HepG2 (cell line): ENCODE results near the gene ALG1L2. TPM values are rescaled to one million over a fixed set of nuclear protein-coding genes. Genes with fewer than 3 reads are reported as not detected.

Source experiments
- AKAP8 ChIP-seq: sonication (generic); formaldehyde crosslinking; IDR thresholded peaks from 2 replicates; pipeline ENCODE4 v1.5.1; 2020; ENCODE audit warnings: mild to moderate bottlenecking, missing genetic modification reagents
- AKNA ChIP-seq: sonication (generic); formaldehyde crosslinking; IDR thresholded peaks from 2 replicates; pipeline ENCODE4 v1.4.0; 2020; ENCODE audit warnings: missing genetic modification reagents, borderline replicate concordance
- ATF2 ChIP-seq: sonication (generic); formaldehyde crosslinking; IDR thresholded peaks from 2 replicates; pipeline ENCODE4 v1.4.0; 2020; ENCODE audit warnings: missing genetic modification reagents
- E2F1 ChIP-seq: sonication (generic); formaldehyde crosslinking; IDR thresholded peaks from 2 replicates; pipeline ENCODE4 v1.5.0; 2020; ENCODE audit warnings: missing genetic modification reagents
- EP300 ChIP-seq, 3 experiments: sonication (generic) in 1 of 3; formaldehyde crosslinking in 1 of 3; IDR thresholded peaks; 2 replicates each; pipeline versions ENCODE4 v1.5.1 to v1.6.1; 2011 to 2020; ENCODE audit warnings: low read depth in 2 of 3, low read length in 2 of 3, borderline replicate concordance in 1 of 3, improper control_type of control experiment in 1 of 3, mild to moderate bottlenecking in 1 of 3, missing genetic modification reagents in 1 of 3, moderate library complexity in 1 of 3
- MTF1 ChIP-seq: sonication (generic); formaldehyde crosslinking; IDR thresholded peaks from 2 replicates; pipeline ENCODE4 v1.5.0; 2020; ENCODE audit warnings: missing genetic modification reagents
- NFRKB ChIP-seq: fragments of 450-650 bp; IDR thresholded peaks from 2 replicates; pipeline ENCODE4 v1.6.1; 2017
- NR2F6 ChIP-seq, 2 experiments: IDR thresholded peaks; 2 replicates each; pipeline ENCODE4 v1.6.1; 2016; ENCODE audit warnings: antibody characterized with exemption in 1 of 2, mild to moderate bottlenecking in 1 of 2
- PAWR ChIP-seq: sonication (generic); formaldehyde crosslinking; IDR thresholded peaks from 2 replicates; pipeline ENCODE4 v1.4.0; 2020; ENCODE audit warnings: missing genetic modification reagents, mild to moderate bottlenecking, borderline replicate concordance
- RAD21 ChIP-seq: fragments of 450-650 bp; formaldehyde crosslinking; IDR thresholded peaks from 2 replicates; pipeline ENCODE4 v1.5.0; 2020; ENCODE audit warnings: mild to moderate bottlenecking
- RFX3 ChIP-seq: IDR thresholded peaks from 2 replicates; pipeline ENCODE4 v1.6.1; 2016; ENCODE audit warnings: missing biosample characterization, missing genetic modification reagents
- ZFP1 ChIP-seq: IDR thresholded peaks from 2 replicates; pipeline ENCODE4 v1.6.1; 2016
- ZFP37 ChIP-seq: sonication (generic); formaldehyde crosslinking; IDR thresholded peaks from 2 replicates; pipeline ENCODE4 v1.4.0; 2020; ENCODE audit warnings: missing genetic modification reagents, borderline replicate concordance
- ZFP62 ChIP-seq: sonication (generic); formaldehyde crosslinking; IDR thresholded peaks from 2 replicates; pipeline ENCODE4 v1.4.0; 2020; ENCODE audit warnings: missing genetic modification reagents
- ZNF530 ChIP-seq: sonication (generic); formaldehyde crosslinking; IDR thresholded peaks from 2 replicates; pipeline ENCODE4 v1.5.0; 2020; ENCODE audit warnings: low read depth, mild to moderate bottlenecking, missing genetic modification reagents
- ZNF567 ChIP-seq: sonication (generic); formaldehyde crosslinking; IDR thresholded peaks from 2 replicates; pipeline ENCODE4 v1.8.1; 2023; ENCODE audit warnings: mild to moderate bottlenecking, missing genetic modification reagents, borderline replicate concordance
- ZNF580 ChIP-seq: IDR thresholded peaks from 2 replicates; pipeline ENCODE4 v1.6.1; 2016; ENCODE audit warnings: low read depth, borderline replicate concordance
- ZNF614 ChIP-seq: IDR thresholded peaks from 2 replicates; pipeline ENCODE4 v1.6.1; 2018; ENCODE audit warnings: missing biosample characterization, missing genetic modification reagents, inconsistent platforms, borderline replicate concordance
- ZNF788 ChIP-seq: sonication (generic); formaldehyde crosslinking; IDR thresholded peaks from 2 replicates; pipeline ENCODE4 v1.5.0; 2020; ENCODE audit warnings: mild to moderate bottlenecking, missing genetic modification reagents, borderline replicate concordance
- polyA plus RNA-seq, 8 experiments: library from polyadenylated mRNA; depleted of rRNA in 3 of 8; stranded (reverse) in 7 of 8; unstranded in 1 of 8; fragments of >200 nt; fragmentation: Illumina TruSeq in 4 of 8; extraction: Trizol in 4 of 8; gene quantifications; 2 replicates each; pipeline versions ENCODE4 v1.2.1 to v1.2.3, GENCODE V29; 2011 to 2016; ENCODE audit warnings: low read depth in 4 of 8, missing spikeins in 1 of 8, mixed read lengths in 1 of 8; ENCODE audit not compliant: insufficient read depth in 1 of 8
- total RNA-seq, 5 experiments: library from RNA; depleted of rRNA; stranded (reverse); fragments of >200 nt; fragmentation: Illumina TruSeq; extraction: Trizol; gene quantifications; 2 replicates each; pipeline ENCODE4 v1.2.3, GENCODE V29; 2016; ENCODE audit warnings: low read depth in 1 of 5
- TF ChIP-seq, protein P1 (sequence below): sonication (generic); formaldehyde crosslinking; IDR thresholded peaks from 2 replicates; pipeline ENCODE4 v1.4.0; 2020; ENCODE audit warnings: missing genetic modification reagents
- TF ChIP-seq, protein P2 (sequence below): sonication (generic); formaldehyde crosslinking; IDR thresholded peaks from 2 replicates; pipeline ENCODE4 v1.4.0; 2020; ENCODE audit warnings: mild to moderate bottlenecking, missing genetic modification reagents

ALG1L2 gene
- total and polyA plus RNA-seq, 2 of the 13 experiments (the other 11 are each of a cell fraction or from before 2014, with no cell fraction given) = 0.13 to 0.55 TPM

DNA sequence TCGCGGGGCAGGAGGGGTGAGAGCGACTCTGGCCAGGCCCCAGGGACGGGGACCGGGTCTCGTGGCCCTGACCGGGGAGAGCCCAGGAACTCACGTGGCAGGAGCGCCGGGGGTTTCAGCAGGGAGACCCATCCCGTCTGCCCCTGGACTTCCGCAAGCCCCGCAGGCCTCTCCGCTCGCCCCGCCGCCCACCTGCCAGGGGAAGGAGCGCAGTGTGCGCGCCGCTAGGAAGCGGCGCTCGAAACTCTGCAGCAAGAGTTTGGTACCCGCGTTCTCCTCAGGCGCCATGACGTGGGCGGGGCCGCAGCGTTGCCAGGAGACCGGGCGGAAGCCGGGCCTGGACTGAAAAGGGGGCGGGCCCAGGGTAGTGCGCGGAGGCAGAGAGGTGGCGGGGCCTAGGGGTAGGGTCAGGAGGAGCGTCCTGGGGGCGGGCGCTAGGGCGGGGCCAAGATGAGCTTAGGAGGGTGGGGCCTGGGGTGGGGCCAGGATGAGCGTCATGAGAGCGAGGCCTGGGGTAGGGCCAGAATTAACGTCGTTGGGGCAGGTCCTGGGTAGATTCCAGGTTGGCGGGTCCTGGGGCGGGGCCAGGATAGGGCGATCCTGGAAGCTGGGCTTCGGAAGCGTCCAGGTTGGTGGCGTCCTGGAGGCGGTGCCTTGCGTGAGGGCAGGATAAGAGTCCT is 29.7 kb downstream of the ALG1L2 start (continued):
- TF ChIP-seq ZNF614 (CRISPR knock-in tag) (no peak), PAWR (CRISPR knock-in tag) (no peak), ZNF788 (no peak), RAD21 (CRISPR knock-in tag) (no peak), ZFP1 (CRISPR knock-in tag) (no peak), ATF2 (CRISPR knock-in tag) (no peak), AKNA (CRISPR knock-in tag) (no peak), ZNF530 (CRISPR knock-in tag) (no peak), ZNF580 (CRISPR knock-in tag) (no peak), NFRKB (no peak), ZFP37 (CRISPR knock-in tag) (no peak), ZNF567 (CRISPR knock-in tag) (no peak), RFX3 (CRISPR knock-in tag) (peak; percentile 88), AKAP8 (CRISPR knock-in tag) (no peak), MTF1 (CRISPR knock-in tag) (no peak), ZFP62 (CRISPR knock-in tag) (no peak), EP300 (IDR thresholded peaks at IDR 0.05; ENCODE audit: low read depth in 2 of 2, low read length in 2 of 2) (no peak), EP300 (CRISPR knock-in tag; IDR thresholded peaks at IDR 0.05; ENCODE audit: borderline replicate concordance) (no peak), NR2F6 (IDR thresholded peaks at IDR 0.05) (no peak), NR2F6 (CRISPR knock-in tag; IDR thresholded peaks at IDR 0.05) (no peak), E2F1 (CRISPR knock-in tag) (0 out of 2 replicates have a peak, but pooled peaks have one; percentile 40)
- TF ChIP-seq, protein P1, sequence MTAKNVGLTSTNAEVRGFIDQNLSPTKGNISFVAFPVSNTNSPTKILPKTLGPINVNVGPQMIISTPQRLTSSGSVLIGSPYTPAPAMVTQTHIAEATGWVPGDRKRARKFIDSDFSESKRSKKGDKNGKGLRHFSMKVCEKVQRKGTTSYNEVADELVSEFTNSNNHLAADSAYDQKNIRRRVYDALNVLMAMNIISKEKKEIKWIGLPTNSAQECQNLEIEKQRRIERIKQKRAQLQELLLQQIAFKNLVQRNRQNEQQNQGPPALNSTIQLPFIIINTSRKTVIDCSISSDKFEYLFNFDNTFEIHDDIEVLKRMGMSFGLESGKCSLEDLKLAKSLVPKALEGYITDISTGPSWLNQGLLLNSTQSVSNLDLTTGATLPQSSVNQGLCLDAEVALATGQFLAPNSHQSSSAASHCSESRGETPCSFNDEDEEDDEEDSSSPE = no peak
- TF ChIP-seq, protein P2, sequence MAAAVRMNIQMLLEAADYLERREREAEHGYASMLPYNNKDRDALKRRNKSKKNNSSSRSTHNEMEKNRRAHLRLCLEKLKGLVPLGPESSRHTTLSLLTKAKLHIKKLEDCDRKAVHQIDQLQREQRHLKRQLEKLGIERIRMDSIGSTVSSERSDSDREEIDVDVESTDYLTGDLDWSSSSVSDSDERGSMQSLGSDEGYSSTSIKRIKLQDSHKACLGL (CRISPR knock-in tag) = peak; percentile 88; the same call in 1 of the 2 replicates
